Medulla oblongata (tissue), 1 donor: ENCODE results near the gene PRKG1.

Source experiments
- DNase-seq: peaks from one replicate; pipeline ENCODE4 v3.0.0-alpha.2; 2015; ENCODE audit errors: extremely low spot score

The PRKG1 gene

GRCh38 chr10:52313256-52313932 is 1239.1 kb downstream of the PRKG1 start:
- peak; percentile 12 for DNase-seq

GRCh38 chr10:52313933-52314821 is 1239.9 kb downstream of the PRKG1 start, which contains the start of gene DKK1:
Gene DKK1 (plus strand): TSS chr10:52314281. CDS start chr10:52314435, 154 bp downstream.
- DNase-seq: peak; percentile 73

- DNase-seq: no peak
These were observed 1240.7 kb downstream of the PRKG1 start for GRCh38 chr10:52314822-52315552.

GRCh38 chr10:52316001-52316400 is 1241.7 kb downstream of the PRKG1 start:
- no peak for DNase-seq

- no peak for DNase-seq
These were observed 1242.2 kb downstream of the PRKG1 start for GRCh38 chr10:52316500-52316899.

- DNase-seq: peak; percentile 18
These were observed 1243.9 kb downstream of the PRKG1 start for GRCh38 chr10:52318136-52318701.

- DNase-seq: no peak
These were observed 1244.7 kb downstream of the PRKG1 start for GRCh38 chr10:52318822-52319464.

- no peak for DNase-seq
These were observed 1245.6 kb downstream of the PRKG1 start for GRCh38 chr10:52319926-52320325.

- DNase-seq: no peak
These were observed 1248.0 kb downstream of the PRKG1 start for GRCh38 chr10:52322323-52322722.

- no peak for DNase-seq
These were observed 1248.6 kb downstream of the PRKG1 start for GRCh38 chr10:52322936-52323335.

- no peak for DNase-seq
These were observed 1252.1 kb downstream of the PRKG1 start for GRCh38 chr10:52326382-52326781.

GRCh38 chr10:52331638-52332364 is 1257.5 kb downstream of the PRKG1 start:
- no peak for DNase-seq

- no peak for DNase-seq
These were observed 1258.5 kb downstream of the PRKG1 start for GRCh38 chr10:52332815-52333214.

GRCh38 chr10:52334595-52334994 is 1260.3 kb downstream of the PRKG1 start:
- DNase-seq: no peak

GRCh38 chr10:52335665-52336064 is 1261.4 kb downstream of the PRKG1 start:
- DNase-seq: no peak

GRCh38 chr10:52337225-52337624 is 1262.9 kb downstream of the PRKG1 start:
- DNase-seq: no peak

- no peak for DNase-seq
These were observed 1269.2 kb downstream of the PRKG1 start for GRCh38 chr10:52343439-52343838.

GRCh38 chr10:52346394-52347326 is 1272.4 kb downstream of the PRKG1 start:
- no peak for DNase-seq

GRCh38 chr10:52347327-52347667 is 1273.0 kb downstream of the PRKG1 start:
- no peak for DNase-seq
